ENCODE measurements around the gene AKNA. TPM values are rescaled to one million over a fixed set of nuclear protein-coding genes. Genes with fewer than 3 reads are reported as not detected.

The AKNA gene
- polyA plus RNA-seq, 1 of the 3 experiments (the other 2 are of a cell fraction), result 0.84 TPM

- Histone ChIP-seq H2AFZ (ENCODE audit: low read depth) (no peak overlapping the region), H3K9me2 (no peaks in the 10 kb centered on the region), H3K4me1 (ENCODE audit: control insufficient read depth in 1 of 2, insufficient read depth in 2 of 2, low read depth in 1 of 2, low read length in 1 of 2) (no peaks in the 10 kb centered on the region), H3F3A (replicated peaks; ENCODE audit: insufficient read depth) (no peaks in the 10 kb centered on the region), H3K9me3 (no peaks in the 10 kb centered on the region), H3K4me3 (ENCODE audit: low read depth in 2 of 2, low read length in 1 of 2) (no peak overlapping the region), H3K4me2 (no peak overlapping the region), H4K20me1 (ENCODE audit: insufficient read depth) (no peaks in the 10 kb centered on the region), H3K9ac (no peak overlapping the region), H3K79me2 (ENCODE audit: insufficient read depth) (no peaks in the 10 kb centered on the region), H3K27ac (ENCODE audit: low read depth in 2 of 2, low read length in 1 of 2) (no peak overlapping the region), H3K36me3 (replicated peaks in 1 of 2; ENCODE audit: control insufficient read depth in 1 of 2, insufficient read depth in 2 of 2, low read length in 1 of 2) (no peaks in the 10 kb centered on the region), H3K27me3 (ENCODE audit: insufficient read depth) (no peaks in the 10 kb centered on the region)
- TF ChIP-seq EP300 (IDR thresholded peaks at IDR 0.05; ENCODE audit: borderline replicate concordance in 1 of 2, low read depth in 1 of 2, low read length in 1 of 2) (no peak), MAX (IDR thresholded peaks at IDR 0.05; ENCODE audit: low read depth) (no peak), FOXJ3 (CRISPR knock-in tag; IDR thresholded peaks at IDR 0.05) (no peak), EZH2phosphoT487 (IDR thresholded peaks at IDR 0.05; ENCODE audit: borderline replicate concordance, low read depth) (no peak), FOSL2 (IDR thresholded peaks at IDR 0.05; ENCODE audit: borderline replicate concordance, low read depth) (no peak), RAD21 (IDR thresholded peaks at IDR 0.05; ENCODE audit: low read length) (no peak), IRF3 (IDR thresholded peaks at IDR 0.05; ENCODE audit: low read depth, low read length) (no peak), MXI1 (IDR thresholded peaks at IDR 0.05; ENCODE audit: low read depth, low read length) (no peak), PBX3 (IDR thresholded peaks at IDR 0.05) (no peak)
- POLR2A ChIA-PET, result no interaction called here
- no peak for DNase-seq
- WGBS (ENCODE audit: low lambda C conversion rate), result 69% methylated on average over 5 of the region's 5 CpGs
- CTCF ChIA-PET, result interaction anchor here (0.7 to 1.8 kb wide), 5 partner anchors 23 to 252 kb away, joined by 3 to 10 read pairs (median 3); no protein-coding TSS in a partner anchor
These were observed 22.1 kb upstream of the AKNA start for GRCh38 chr9:114409842-114410241.

GRCh38 chr9:114409103-114409780, 21.5 kb upstream of the AKNA start:
- no peaks in the 10 kb centered on the region for H3K27me3 ChIP-seq (ENCODE audit: insufficient read depth)
- H3K9ac ChIP-seq, result no peak overlapping the region
- no peaks in the 10 kb centered on the region for H3F3A ChIP-seq (replicated peaks; ENCODE audit: insufficient read depth)
- no peak overlapping the region for H2AFZ ChIP-seq (ENCODE audit: low read depth)
- H3K4me3 ChIP-seq (ENCODE audit: low read depth in 2 of 2, low read length in 1 of 2), result no peak overlapping the region
- WGBS (ENCODE audit: low lambda C conversion rate), result 70% methylated on average over 11 of the region's 11 CpGs
- ChIA-PET CTCF (interaction anchor here (0.7 to 1.8 kb wide), 6 partner anchors 24 to 605 kb away, joined by 3 to 10 read pairs (median 3); no protein-coding TSS in a partner anchor), POLR2A (no interaction called here)
- H3K9me3 ChIP-seq, result no peaks in the 10 kb centered on the region
- H3K4me2 ChIP-seq, result no peak overlapping the region
- no peak for DNase-seq
- H3K27ac ChIP-seq (ENCODE audit: low read depth in 2 of 2, low read length in 1 of 2), result no peak overlapping the region
- no peaks in the 10 kb centered on the region for H3K9me2 ChIP-seq
- no peaks in the 10 kb centered on the region for H4K20me1 ChIP-seq (ENCODE audit: insufficient read depth)
- H3K36me3 ChIP-seq (replicated peaks in 1 of 2; ENCODE audit: control insufficient read depth in 1 of 2, insufficient read depth in 2 of 2, low read length in 1 of 2), result no peaks in the 10 kb centered on the region
- H3K79me2 ChIP-seq (ENCODE audit: insufficient read depth), result no peaks in the 10 kb centered on the region
- H3K4me1 ChIP-seq (ENCODE audit: control insufficient read depth in 1 of 2, insufficient read depth in 2 of 2, low read depth in 1 of 2, low read length in 1 of 2), result no peaks in the 10 kb centered on the region
- TF ChIP-seq REST (IDR thresholded peaks at IDR 0.05; ENCODE audit: low read depth, low read length) (no peak), RAD21 (IDR thresholded peaks at IDR 0.05; ENCODE audit: low read length) (no peak), RCOR1 (IDR thresholded peaks at IDR 0.05; ENCODE audit: low read length) (no peak), GATA2 (CRISPR knock-in tag; IDR thresholded peaks at IDR 0.05) (no peak), MAX (IDR thresholded peaks at IDR 0.05; ENCODE audit: low read depth) (no peak), FOXM1 (IDR thresholded peaks at IDR 0.05; ENCODE audit: low read depth) (no peak), PBX3 (IDR thresholded peaks at IDR 0.05) (no peak), NFIC (IDR thresholded peaks at IDR 0.05; ENCODE audit: borderline replicate concordance) (no peak), CTCF (IDR thresholded peaks at IDR 0.05) (no peak)
